Stimulated activated CD4-positive, alpha-beta T cell treated with anti-CD3 and anti-CD28 coated beads, Interleukin-4, amount 100 ng/mL, for 4 hours (primary cell): ENCODE measurements around the gene CELF2.

Source experiments
- DNase-seq, 2 experiments: peaks; one replicate each; pipeline ENCODE4 v3.0.0-alpha.2; 2020

The CELF2 gene

GRCh38 chr10:11138314-11139033, 120.8 kb downstream of the CELF2 start:
- no peak for DNase-seq

- no peak for DNase-seq
These were observed 123.3 kb downstream of the CELF2 start for GRCh38 chr10:11140963-11141362.

- no peak for DNase-seq
These were observed 124.0 kb downstream of the CELF2 start for GRCh38 chr10:11141571-11142091.

- no peak for DNase-seq
These were observed 125.1 kb downstream of the CELF2 start for GRCh38 chr10:11142777-11143176.

- no peak for DNase-seq
These were observed 125.6 kb downstream of the CELF2 start for GRCh38 chr10:11143242-11143641.

GRCh38 chr10:11144626-11145494, 127.2 kb downstream of the CELF2 start:
- no peak for DNase-seq

- peak; percentile 42 to 57 for DNase-seq
These were observed 127.8 kb downstream of the CELF2 start for GRCh38 chr10:11145495-11145855.

GRCh38 chr10:11146402-11147171, 128.9 kb downstream of the CELF2 start:
- DNase-seq: no peak

- no peak for DNase-seq
These were observed 130.1 kb downstream of the CELF2 start for GRCh38 chr10:11147722-11148121.

- DNase-seq: no peak
These were observed 130.7 kb downstream of the CELF2 start for GRCh38 chr10:11148142-11149028.

- DNase-seq: no peak
These were observed 132.1 kb downstream of the CELF2 start for GRCh38 chr10:11149807-11150141.

- no peak for DNase-seq
These were observed 132.6 kb downstream of the CELF2 start for GRCh38 chr10:11150231-11150731.

GRCh38 chr10:11150879-11151415, 133.3 kb downstream of the CELF2 start:
- DNase-seq: no peak

GRCh38 chr10:11152801-11153200, 135.1 kb downstream of the CELF2 start:
- no peak for DNase-seq

GRCh38 chr10:11153245-11153644, 135.6 kb downstream of the CELF2 start:
- no peak for DNase-seq

GRCh38 chr10:11153766-11154165, 136.1 kb downstream of the CELF2 start:
- no peak for DNase-seq

- no peak for DNase-seq
These were observed 136.7 kb downstream of the CELF2 start for GRCh38 chr10:11154333-11154732.

- no peak for DNase-seq
These were observed 137.3 kb downstream of the CELF2 start for GRCh38 chr10:11154849-11155498.

- DNase-seq: no peak
These were observed 138.8 kb downstream of the CELF2 start for GRCh38 chr10:11156480-11156879.

- DNase-seq: no peak
These were observed 139.8 kb downstream of the CELF2 start for GRCh38 chr10:11157292-11158076.
